Measurements from ENCODE around the gene CDC42. TPM values are rescaled to one million over a fixed set of nuclear protein-coding genes. Genes with fewer than 3 reads are reported as not detected.
A peak's percentile ranks its signal among the peaks of the same experiment; 100 is the strongest.
"Not testable (repeated sequence)": the region's sequence is repeated elsewhere in the genome, so short reads cannot be mapped to it uniquely, and the experiment has no call there.

Gene CDC42
- 100 to 1,000 TPM; 310 to 314 TPM for total RNA-seq

DNA sequence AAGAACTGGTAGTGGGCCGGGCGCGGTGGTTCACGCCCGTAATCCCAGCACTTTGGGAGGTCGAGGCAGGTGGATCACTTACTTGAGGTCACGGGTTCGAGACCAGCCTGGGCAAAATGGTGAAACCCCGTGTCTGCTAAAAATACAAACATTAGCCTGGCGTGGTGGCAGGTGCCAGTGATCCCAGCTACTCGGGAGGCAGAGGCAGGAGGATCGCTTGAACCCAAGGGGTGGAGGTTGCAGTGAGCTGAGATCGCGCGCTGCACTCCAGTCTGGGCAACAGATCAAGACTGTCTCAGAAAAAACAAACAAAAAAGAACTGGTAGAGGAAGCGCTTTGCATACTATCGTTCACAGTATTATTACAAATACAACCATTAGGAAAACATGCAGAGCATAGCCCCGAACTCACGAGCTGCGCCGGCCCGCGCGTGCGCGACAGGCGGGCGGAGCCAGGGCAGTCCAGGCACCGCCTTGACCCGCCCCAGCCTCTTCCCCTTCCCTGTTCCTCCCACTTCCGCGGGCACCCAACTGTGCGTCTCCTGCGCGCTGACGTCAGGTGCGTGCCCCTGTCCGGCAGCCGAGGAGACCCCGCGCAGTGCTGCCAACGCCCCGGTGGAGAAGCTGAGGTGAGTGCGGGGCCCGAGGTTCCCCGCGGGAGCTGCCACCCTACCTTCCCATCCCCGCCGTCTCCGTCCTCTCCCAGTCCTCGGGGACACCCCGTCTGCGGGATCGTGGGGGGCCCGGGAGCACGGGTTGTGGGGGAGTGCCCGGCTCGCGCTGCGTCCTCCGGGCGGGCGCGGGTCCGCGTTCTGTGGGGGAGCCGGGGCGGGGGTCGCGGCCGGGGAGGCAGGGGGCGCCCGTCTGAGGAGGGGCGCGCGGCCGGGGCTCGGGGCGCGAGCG, at the start of gene CDC42:
Gene CDC42, plus strand, starts transcription at position 595 of the 902 bp plus-strand sequence. CDS start 25,770 bp downstream, outside the sequence.
- Mint-ChIP-seq H3K9me3 (no peaks in the 10 kb centered on the region), H3K4me1 (ENCODE audit: low read depth) (peaks cover 53% of the 10 kb centered on the region), H3K36me3 (peaks cover 34% of the 10 kb centered on the region), H3K27me3 (no peaks in the 10 kb centered on the region), H3K27ac (peak within 1 kb of the TSS; percentile 99), H3K4me3 (peak within 1 kb of the TSS; percentile 98)
- DNase-seq = peak; percentile 98
- intact Hi-C loops (cut with micrococcal nuclease) = loop anchor here (1.0 to 2.0 kb wide), 4 partner anchors 13 to 52 kb away; no protein-coding TSS in a partner anchor
- ChIA-PET CTCF (interaction anchor here (0.6 to 6.9 kb wide), 7 partner anchors 13 to 70 kb away, joined by 3 to 62 read pairs (median 4); no protein-coding TSS in a partner anchor), POLR2A (interaction anchor here (0.6 to 4.6 kb wide), 12 partner anchors 9 to 369 kb away, joined by 3 to 78 read pairs (median 5); partner anchors contain the start of gene USP48)

DNA sequence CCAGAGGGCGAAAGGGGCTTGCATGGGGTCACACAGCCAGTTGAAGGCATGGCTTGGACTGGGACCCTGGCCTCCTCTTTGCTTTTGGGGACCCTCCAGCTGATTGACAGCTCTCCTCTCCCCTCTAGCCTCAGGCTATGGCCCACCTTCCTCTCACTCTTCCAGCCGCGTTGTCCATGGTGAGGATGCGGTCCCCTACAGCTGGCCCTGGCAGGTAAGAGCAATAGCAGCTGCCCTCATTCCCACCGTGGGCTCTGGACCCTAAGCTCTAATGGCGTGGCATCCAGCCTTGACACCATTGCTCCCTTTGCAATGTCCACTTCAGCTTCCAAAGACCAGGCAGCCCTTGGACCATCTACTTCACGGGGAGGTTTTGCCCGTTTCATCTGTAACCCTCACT, 49.6 kb upstream of the CDC42 start:
- POLR2A ChIA-PET; H3K36me3 Mint-ChIP-seq; H3K4me3 Mint-ChIP-seq; H3K27ac Mint-ChIP-seq; CTCF ChIA-PET; H3K9me3 Mint-ChIP-seq; DNase-seq; intact Hi-C loops (cut with micrococcal nuclease); H3K4me1 Mint-ChIP-seq (ENCODE audit: low read depth); H3K27me3 Mint-ChIP-seq: not testable (repeated sequence)

DNA sequence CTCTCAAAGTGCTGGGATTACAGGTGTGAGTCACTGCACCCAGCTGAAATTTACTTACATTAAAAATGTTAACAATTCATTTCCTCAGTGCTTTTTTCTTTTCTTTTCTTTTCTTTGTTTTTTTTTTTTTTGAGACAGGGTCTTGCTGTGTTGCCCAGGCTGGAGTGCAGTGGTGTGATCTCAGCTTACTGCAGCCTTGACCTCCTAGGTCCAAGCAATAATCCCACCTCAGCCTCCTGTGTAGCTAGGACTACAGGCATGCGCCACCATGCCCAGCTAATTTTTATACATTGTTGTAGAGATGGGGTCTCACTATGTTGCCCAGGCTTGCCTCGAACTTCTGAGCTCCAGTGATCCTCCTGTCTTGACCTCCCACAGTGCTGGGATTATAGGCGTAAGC, 48.5 kb upstream of the CDC42 start:
- H3K9me3 Mint-ChIP-seq; H3K4me3 Mint-ChIP-seq; H3K27me3 Mint-ChIP-seq; POLR2A ChIA-PET; H3K27ac Mint-ChIP-seq; DNase-seq; H3K36me3 Mint-ChIP-seq; H3K4me1 Mint-ChIP-seq (ENCODE audit: low read depth): not testable (repeated sequence)
- intact Hi-C loops (cut with micrococcal nuclease) = loop anchor here (2.0 kb wide), 1 partner anchor 23 kb away; no protein-coding TSS in a partner anchor
- CTCF ChIA-PET = interaction anchor here (0.9 kb wide), 1 partner anchor 19 kb away, joined by 3 read pairs; no protein-coding TSS in a partner anchor

DNA sequence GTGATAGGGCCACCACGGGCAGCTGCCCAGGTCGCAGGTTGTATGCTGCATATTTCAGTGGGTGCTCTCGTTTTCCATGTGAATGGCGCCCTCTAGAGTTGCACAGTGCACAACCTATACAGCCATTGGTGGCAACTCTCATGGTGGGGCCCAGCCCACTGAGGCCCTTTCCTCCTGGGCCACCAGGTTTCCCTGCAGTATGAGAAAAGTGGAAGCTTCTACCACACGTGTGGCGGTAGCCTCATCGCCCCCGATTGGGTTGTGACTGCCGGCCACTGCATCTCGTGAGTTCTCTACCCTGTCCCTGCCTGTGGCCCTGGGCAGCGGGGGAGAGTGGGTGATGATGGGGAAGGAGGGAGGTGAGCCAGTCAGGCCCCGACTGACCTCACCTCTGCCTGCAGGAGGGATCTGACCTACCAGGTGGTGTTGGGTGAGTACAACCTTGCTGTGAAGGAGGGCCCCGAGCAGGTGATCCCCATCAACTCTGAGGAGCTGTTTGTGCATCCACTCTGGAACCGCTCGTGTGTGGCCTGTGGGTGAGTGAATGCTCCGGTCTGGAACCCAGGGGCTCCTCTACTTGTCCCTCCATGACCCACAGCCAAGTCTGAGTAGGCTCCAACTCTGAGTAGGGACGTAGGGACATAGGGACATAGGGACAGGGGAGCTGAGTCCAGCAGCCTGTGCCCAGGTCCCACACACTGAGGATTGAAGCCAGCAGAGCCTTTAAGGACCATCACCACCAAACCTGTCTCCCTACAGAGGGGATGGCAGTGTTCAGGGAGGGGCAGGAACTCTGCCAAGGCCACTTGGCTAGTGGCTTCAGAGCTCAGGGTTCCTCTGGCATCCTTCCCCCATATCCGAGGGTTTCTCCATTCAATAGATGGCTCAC, 47.0 kb upstream of the CDC42 start:
- H3K9me3 Mint-ChIP-seq; H3K4me1 Mint-ChIP-seq (ENCODE audit: low read depth); H3K27me3 Mint-ChIP-seq; CTCF ChIA-PET; H3K36me3 Mint-ChIP-seq; H3K4me3 Mint-ChIP-seq; POLR2A ChIA-PET; H3K27ac Mint-ChIP-seq: not testable (repeated sequence)
- intact Hi-C loops (cut with micrococcal nuclease) = loop anchor here (2.0 kb wide), 1 partner anchor 25 kb away; no protein-coding TSS in a partner anchor
- peak; percentile 64 for DNase-seq

DNA sequence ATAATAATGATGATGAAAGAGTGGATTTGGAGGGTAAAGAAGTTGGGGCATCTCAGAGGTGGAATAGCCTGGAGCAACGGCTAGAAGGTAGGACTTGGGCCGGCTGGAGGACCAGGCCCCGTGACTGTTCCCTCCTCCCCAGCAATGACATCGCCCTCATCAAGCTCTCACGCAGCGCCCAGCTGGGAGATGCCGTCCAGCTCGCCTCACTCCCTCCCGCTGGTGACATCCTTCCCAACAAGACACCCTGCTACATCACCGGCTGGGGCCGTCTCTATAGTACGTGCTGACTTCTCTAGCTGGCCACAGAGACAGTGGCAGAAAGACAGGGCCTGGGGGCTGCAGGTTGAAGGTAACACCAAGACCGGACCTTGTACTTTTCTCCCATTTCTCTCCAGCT, 45.8 kb upstream of the CDC42 start:
- POLR2A ChIA-PET = not testable (repeated sequence)

DNA sequence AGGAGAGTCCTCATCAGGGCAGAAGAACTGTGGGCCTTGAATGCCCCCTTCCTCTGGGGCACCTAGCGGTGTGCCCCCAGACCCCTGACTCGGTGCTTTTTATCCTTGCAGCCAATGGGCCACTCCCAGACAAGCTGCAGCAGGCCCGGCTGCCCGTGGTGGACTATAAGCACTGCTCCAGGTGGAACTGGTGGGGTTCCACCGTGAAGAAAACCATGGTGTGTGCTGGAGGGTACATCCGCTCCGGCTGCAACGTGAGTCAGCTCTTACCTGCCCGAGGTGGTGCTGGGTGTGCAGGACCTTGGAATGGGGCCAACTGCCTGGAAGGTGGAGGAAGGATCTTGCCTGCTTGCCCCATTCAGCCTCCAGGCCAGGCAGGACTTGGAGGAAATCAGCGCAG, 45.2 kb upstream of the CDC42 start:
- H3K9me3 Mint-ChIP-seq; DNase-seq; H3K4me1 Mint-ChIP-seq (ENCODE audit: low read depth); H3K27me3 Mint-ChIP-seq; H3K27ac Mint-ChIP-seq; H3K36me3 Mint-ChIP-seq; POLR2A ChIA-PET; intact Hi-C loops (cut with micrococcal nuclease); H3K4me3 Mint-ChIP-seq: not testable (repeated sequence)
- CTCF ChIA-PET = interaction anchor here (0.6 kb wide), 1 partner anchor 64 kb away, joined by 3 read pairs; no protein-coding TSS in a partner anchor

More for the DNA sequence above, 45.8 kb upstream of the CDC42 start:
- H3K27me3 Mint-ChIP-seq; H3K9me3 Mint-ChIP-seq; DNase-seq; H3K4me3 Mint-ChIP-seq; H3K36me3 Mint-ChIP-seq; H3K27ac Mint-ChIP-seq; H3K4me1 Mint-ChIP-seq (ENCODE audit: low read depth); intact Hi-C loops (cut with micrococcal nuclease); CTCF ChIA-PET: not testable (repeated sequence)

DNA sequence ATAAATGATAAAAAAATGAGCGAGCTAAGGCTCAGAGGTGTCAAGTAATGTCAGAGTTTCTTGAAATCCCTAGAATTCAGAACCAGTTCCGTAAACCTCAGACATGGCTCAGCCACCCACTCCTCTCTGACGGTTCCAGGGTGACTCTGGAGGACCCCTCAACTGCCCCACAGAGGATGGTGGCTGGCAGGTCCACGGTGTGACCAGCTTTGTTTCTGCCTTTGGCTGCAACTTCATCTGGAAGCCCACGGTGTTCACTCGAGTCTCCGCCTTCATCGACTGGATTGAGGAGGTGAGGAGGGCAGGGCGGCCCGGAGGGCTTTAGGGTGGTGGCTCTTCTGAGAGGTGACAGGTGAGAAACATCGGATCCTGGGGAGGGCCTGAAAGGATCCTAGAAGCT, 42.9 kb upstream of the CDC42 start:
- H3K4me3 Mint-ChIP-seq; H3K27me3 Mint-ChIP-seq; H3K27ac Mint-ChIP-seq; DNase-seq; POLR2A ChIA-PET; H3K36me3 Mint-ChIP-seq; H3K9me3 Mint-ChIP-seq; H3K4me1 Mint-ChIP-seq (ENCODE audit: low read depth); intact Hi-C loops (cut with micrococcal nuclease): not testable (repeated sequence)
- CTCF ChIA-PET = interaction anchor here (0.6 kb wide), 1 partner anchor 226 kb away, joined by 3 read pairs; no protein-coding TSS in a partner anchor

DNA sequence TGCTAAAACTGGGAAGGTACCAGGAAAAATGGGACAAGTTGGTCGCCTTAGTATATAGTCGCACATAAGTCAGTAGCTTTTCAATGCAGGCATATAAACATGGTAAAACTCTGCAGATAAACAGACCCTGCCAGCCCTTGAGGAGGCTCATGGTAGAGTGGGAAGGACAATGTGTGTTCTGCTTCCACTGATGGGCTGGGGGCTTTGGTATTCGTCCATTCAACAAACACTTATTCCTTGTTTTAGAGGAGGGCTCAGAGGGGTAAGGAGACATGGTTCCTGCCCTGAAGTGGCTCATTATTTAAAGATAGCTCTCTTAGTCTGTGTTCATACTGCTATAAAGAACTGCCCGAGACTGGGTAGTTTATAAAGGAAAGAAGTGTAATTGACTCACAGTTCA, 39.8 kb upstream of the CDC42 start:
- CTCF ChIA-PET; H3K4me3 Mint-ChIP-seq; POLR2A ChIA-PET; H3K27ac Mint-ChIP-seq; H3K9me3 Mint-ChIP-seq; H3K4me1 Mint-ChIP-seq (ENCODE audit: low read depth); H3K36me3 Mint-ChIP-seq; H3K27me3 Mint-ChIP-seq; intact Hi-C loops (cut with micrococcal nuclease); DNase-seq: not testable (repeated sequence)

DNA sequence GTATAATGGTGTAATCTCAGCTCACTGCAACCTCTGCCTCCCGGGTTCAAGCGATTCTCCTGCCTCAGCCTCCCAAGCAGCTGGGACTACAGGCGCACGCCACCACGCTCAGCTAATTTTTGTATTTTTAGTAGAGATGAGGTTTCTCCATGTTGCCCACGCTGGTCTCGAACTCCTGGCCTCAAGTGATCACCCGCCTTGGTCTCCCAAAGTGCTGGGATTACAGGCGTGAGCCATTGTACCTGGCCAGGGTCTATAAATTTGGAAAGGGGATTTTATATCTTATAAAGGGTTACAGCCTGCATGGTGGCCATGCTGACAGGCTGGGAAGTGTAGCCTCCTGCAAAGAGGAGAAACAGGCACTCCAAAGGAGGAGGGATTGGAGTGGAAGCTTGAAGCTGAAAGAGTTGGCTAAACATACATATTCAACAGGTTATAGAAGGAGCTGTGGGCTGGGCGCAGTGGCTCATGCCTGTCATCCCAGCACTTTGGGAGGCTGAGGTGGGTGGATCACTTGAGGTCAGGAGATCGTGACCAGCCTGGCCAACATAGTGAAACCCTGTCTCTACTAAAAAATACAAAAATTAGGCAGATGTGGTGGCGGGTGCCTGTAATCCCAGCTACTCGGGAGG, 37.8 kb upstream of the CDC42 start:
- POLR2A ChIA-PET, H3K36me3 Mint-ChIP-seq, CTCF ChIA-PET: not testable (repeated sequence)

DNA sequence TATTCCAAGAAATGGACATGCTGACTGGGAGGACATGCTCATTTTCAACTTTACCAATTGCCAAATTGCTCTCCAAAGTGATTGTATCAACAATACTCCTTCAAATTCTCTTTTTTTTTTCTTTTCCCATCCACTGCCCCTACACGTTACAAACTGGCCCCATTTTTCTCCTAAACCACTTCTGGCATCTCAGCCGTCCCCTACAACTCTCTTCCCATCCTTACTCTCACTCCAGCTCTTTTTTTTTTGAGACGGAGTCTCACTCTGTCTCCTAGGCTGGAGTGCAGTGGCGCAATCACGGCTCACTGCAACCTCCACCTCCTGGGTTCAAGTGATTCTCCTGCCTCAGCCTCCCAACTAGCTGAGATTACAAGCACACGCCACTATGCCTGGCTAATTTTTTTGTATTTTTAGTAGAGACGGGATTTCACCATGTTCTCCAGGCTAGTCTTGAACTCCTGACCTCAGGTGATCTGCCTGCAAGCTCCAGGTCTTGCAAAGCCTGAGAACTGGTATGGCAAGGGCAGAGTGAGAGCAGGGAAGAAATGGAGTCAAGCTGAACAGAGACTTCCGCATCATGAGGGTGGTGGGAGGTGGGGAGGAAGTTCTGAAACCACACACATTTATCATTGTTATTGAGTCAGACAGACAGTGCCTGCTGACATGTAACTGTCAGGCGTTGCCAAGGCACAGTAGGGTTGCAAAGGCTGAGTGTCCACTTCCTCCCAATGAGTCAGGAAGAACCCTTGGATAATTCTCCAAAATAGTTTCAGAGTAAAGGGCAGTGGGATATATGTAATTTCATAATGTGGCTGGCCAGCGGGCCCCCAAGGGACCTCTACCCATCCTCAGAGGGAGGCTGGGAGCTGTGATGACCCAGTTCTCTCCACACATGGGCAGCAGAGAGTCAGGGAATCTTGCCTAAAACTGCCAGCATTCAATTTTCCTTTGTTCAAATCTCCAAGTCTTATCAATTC, 33.6 kb upstream of the CDC42 start:
- intact Hi-C loops (cut with micrococcal nuclease) = loop anchor here (1.0 kb wide), 1 partner anchor 35 kb away; no protein-coding TSS in a partner anchor
- peak overlapping the region; percentile 64 for H3K27ac Mint-ChIP-seq
- H3K27me3 Mint-ChIP-seq = no peaks in the 10 kb centered on the region
- H3K9me3 Mint-ChIP-seq = no peaks in the 10 kb centered on the region
- H3K36me3 Mint-ChIP-seq = no peaks in the 10 kb centered on the region
- H3K4me3 Mint-ChIP-seq = no peak overlapping the region
- H3K4me1 Mint-ChIP-seq (ENCODE audit: low read depth) = peaks cover 26% of the 10 kb centered on the region
- ChIA-PET CTCF (interaction anchor here (0.6 to 1.4 kb wide), 2 partner anchors 80 to 82 kb away, joined by 3 read pairs; no protein-coding TSS in a partner anchor), POLR2A (interaction anchor here (0.7 kb wide), 1 partner anchor 21 kb away, joined by 3 read pairs; no protein-coding TSS in a partner anchor)
- peak; percentile 82 for DNase-seq

More for the DNA sequence above, 37.8 kb upstream of the CDC42 start:
- H3K4me3 Mint-ChIP-seq; H3K9me3 Mint-ChIP-seq; H3K27me3 Mint-ChIP-seq; intact Hi-C loops (cut with micrococcal nuclease); DNase-seq; H3K27ac Mint-ChIP-seq: not testable (repeated sequence)
- peaks cover 14% of the 10 kb centered on the region for H3K4me1 Mint-ChIP-seq (ENCODE audit: low read depth)
